ENCODE data around the gene LAMA1. TPM values are rescaled to one million over a fixed set of nuclear protein-coding genes. Genes with fewer than 3 reads are reported as not detected.

Gene LAMA1
- polyA plus RNA-seq, 1 donor from 2014 or later = 10.3 TPM

GRCh38 chr18:7032537-7032936 lies 85.1 kb downstream of the LAMA1 start:
- Histone ChIP-seq H3K9ac (ENCODE audit: low read length) (no peak overlapping the region), H3K9me2 (ENCODE audit: insufficient read depth, low read length) (no peaks in the 10 kb centered on the region), H3K79me2 (replicated peaks; ENCODE audit: insufficient read depth, low read length) (no peaks in the 10 kb centered on the region), H3K36me3 (ENCODE audit: insufficient read depth, low read length) (no peaks in the 10 kb centered on the region), H3K27me3 (ENCODE audit: insufficient read depth, low read depth, low read length) (no peaks in the 10 kb centered on the region), H3K27ac (ENCODE audit: low read length) (no peak overlapping the region), H4K20me1 (ENCODE audit: insufficient read depth) (no peaks in the 10 kb centered on the region), H3K4me2 (ENCODE audit: low read length) (no peak overlapping the region), H2AFZ (ENCODE audit: low read depth, low read length) (no peak overlapping the region), H3K4me3 (ENCODE audit: low read length) (no peak overlapping the region), H3F3A (ENCODE audit: insufficient read depth, low read length, poor library complexity, severe bottlenecking) (no peaks in the 10 kb centered on the region), H3K9me3 (ENCODE audit: low read length) (no peaks in the 10 kb centered on the region)
- TF ChIP-seq SMC3 (conservative IDR thresholded peaks at IDR 0.05; ENCODE audit: poor library complexity) = no peak
- no peak for TF ChIP-seq POLR2AphosphoS5 (IDR thresholded peaks at IDR 0.05)
- TF ChIP-seq MXI1 (conservative IDR thresholded peaks at IDR 0.05; ENCODE audit: poor library complexity, severe bottlenecking) = no peak

GRCh38 chr18:7028625-7029024 lies 89.0 kb downstream of the LAMA1 start:
- no peaks in the 10 kb centered on the region for H3K9me3 ChIP-seq (ENCODE audit: low read length)
- H3F3A ChIP-seq (ENCODE audit: insufficient read depth, low read length, poor library complexity, severe bottlenecking) = no peaks in the 10 kb centered on the region
- no peaks in the 10 kb centered on the region for H3K79me2 ChIP-seq (replicated peaks; ENCODE audit: insufficient read depth, low read length)
- H3K9me2 ChIP-seq (ENCODE audit: insufficient read depth, low read length) = no peaks in the 10 kb centered on the region
- no peak overlapping the region for H2AFZ ChIP-seq (ENCODE audit: low read depth, low read length)
- H3K9ac ChIP-seq (ENCODE audit: low read length) = no peak overlapping the region
- H3K27ac ChIP-seq (ENCODE audit: low read length) = no peak overlapping the region
- H3K4me3 ChIP-seq (ENCODE audit: low read length) = no peak overlapping the region
- H3K27me3 ChIP-seq (ENCODE audit: insufficient read depth, low read depth, low read length) = no peaks in the 10 kb centered on the region
- no peaks in the 10 kb centered on the region for H3K36me3 ChIP-seq (ENCODE audit: insufficient read depth, low read length)
- no peak for TF ChIP-seq POLR2AphosphoS5 (IDR thresholded peaks at IDR 0.05)
- no peak for TF ChIP-seq EP300 (conservative IDR thresholded peaks at IDR 0.05; ENCODE audit: poor library complexity, severe bottlenecking)
- no peak for TF ChIP-seq REST (IDR thresholded peaks at IDR 0.05; ENCODE audit: borderline replicate concordance)
- no peak for TF ChIP-seq CTCF (IDR thresholded peaks at IDR 0.05; ENCODE audit: poor library complexity, severe bottlenecking)
- no peak for TF ChIP-seq RAD21 (conservative IDR thresholded peaks at IDR 0.05)
- no peaks in the 10 kb centered on the region for H4K20me1 ChIP-seq (ENCODE audit: insufficient read depth)
- no peak overlapping the region for H3K4me2 ChIP-seq (ENCODE audit: low read length)

GRCh38 chr18:7025194-7025593 lies 92.4 kb downstream of the LAMA1 start:
- no peak overlapping the region for H3K9ac ChIP-seq (ENCODE audit: low read length)
- H3K79me2 ChIP-seq (replicated peaks; ENCODE audit: insufficient read depth, low read length) = no peaks in the 10 kb centered on the region
- no peak overlapping the region for H2AFZ ChIP-seq (ENCODE audit: low read depth, low read length)
- no peak overlapping the region for H3K4me2 ChIP-seq (ENCODE audit: low read length)
- no peaks in the 10 kb centered on the region for H4K20me1 ChIP-seq (ENCODE audit: insufficient read depth)
- H3K4me3 ChIP-seq (ENCODE audit: low read length) = no peak overlapping the region
- no peaks in the 10 kb centered on the region for H3F3A ChIP-seq (ENCODE audit: insufficient read depth, low read length, poor library complexity, severe bottlenecking)
- H3K36me3 ChIP-seq (ENCODE audit: insufficient read depth, low read length) = no peaks in the 10 kb centered on the region
- H3K27ac ChIP-seq (ENCODE audit: low read length) = no peak overlapping the region
- no peak for TF ChIP-seq MXI1 (conservative IDR thresholded peaks at IDR 0.05; ENCODE audit: poor library complexity, severe bottlenecking)
- no peak for TF ChIP-seq SMC3 (conservative IDR thresholded peaks at IDR 0.05; ENCODE audit: poor library complexity)
- no peak for TF ChIP-seq EP300 (conservative IDR thresholded peaks at IDR 0.05; ENCODE audit: poor library complexity, severe bottlenecking)
- H3K27me3 ChIP-seq (ENCODE audit: insufficient read depth, low read depth, low read length) = no peaks in the 10 kb centered on the region
- H3K9me3 ChIP-seq (ENCODE audit: low read length) = no peaks in the 10 kb centered on the region
- H3K9me2 ChIP-seq (ENCODE audit: insufficient read depth, low read length) = no peaks in the 10 kb centered on the region

Data from neural cell (in vitro differentiated cells).